Coronary artery (tissue), 2 donors: ENCODE results near the gene ALG1.

Experiments
- DNase-seq: peaks from one replicate; pipeline ENCODE4 v3.0.0-alpha.2; 2017; ENCODE audit warnings: low spot score
- H3K27ac ChIP-seq, 2 donors: fragments of 200-600 bp; sonication (generic); one replicate each; pipeline ENCODE4 v1.5.1; 2016 to 2019
- H3K4me3 ChIP-seq: fragments of 200-600 bp; sonication (generic); 2 replicates; pipeline ENCODE4 v1.5.1; 2016; ENCODE audit warnings: mild to moderate bottlenecking, moderate library complexity
- CTCF ChIP-seq: fragments of 200-600 bp; sonication (generic); IDR thresholded peaks from one replicate; pipeline ENCODE4 v1.5.1; 2019; ENCODE audit warnings: antibody characterized with exemption

The ALG1 gene

GRCh38 chr16:5028950-5029475 is 42.6 kb upstream of the ALG1 start:
- Histone ChIP-seq H3K4me3 (no peak overlapping the region), H3K27ac (no peak overlapping the region)
- no peak for TF ChIP-seq CTCF
- DNase-seq = no peak

DNA sequence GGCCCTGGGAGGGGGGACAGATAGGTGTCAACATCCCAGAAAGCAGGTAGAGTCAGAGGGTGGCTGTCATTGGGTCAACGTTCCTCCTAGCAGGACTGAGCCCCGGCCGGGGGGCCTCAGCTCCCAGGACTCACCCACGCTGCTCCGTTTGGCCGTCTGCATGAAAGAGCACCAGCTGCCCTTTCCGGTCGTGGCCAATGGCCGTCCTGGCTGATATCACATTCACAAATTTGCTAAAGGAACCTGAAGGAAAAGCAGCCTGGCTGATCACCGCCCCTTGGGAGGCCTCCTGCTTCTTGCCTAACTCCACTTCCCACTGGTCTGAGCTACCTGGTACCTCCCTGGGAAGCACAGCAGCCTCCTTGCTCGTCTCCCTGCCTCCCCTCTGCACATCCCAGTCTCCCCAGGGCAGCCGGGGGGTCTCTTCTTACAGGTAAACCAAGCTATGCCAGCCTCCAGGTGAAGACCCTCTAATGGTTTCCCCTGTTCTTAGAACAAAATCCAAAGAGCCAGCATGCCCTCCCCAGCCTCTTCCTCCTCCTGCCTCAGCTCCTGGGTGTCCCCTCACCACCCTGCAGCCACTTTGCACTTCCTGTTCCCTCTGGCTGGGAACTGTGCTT is 41.3 kb upstream of the ALG1 start:
- no peak overlapping the region for H3K27ac ChIP-seq
- no peak for DNase-seq
- TF ChIP-seq CTCF = no peak
- H3K4me3 ChIP-seq = no peak overlapping the region

GRCh38 chr16:5031601-5032000 is 40.0 kb upstream of the ALG1 start:
- no peak for DNase-seq
- H3K4me3 ChIP-seq = no peak overlapping the region
- no peak overlapping the region for H3K27ac ChIP-seq
- TF ChIP-seq CTCF = no peak

- TF ChIP-seq CTCF = no peak
- Histone ChIP-seq H3K4me3 (peak overlapping the region; percentile 84), H3K27ac (no peak overlapping the region)
- no peak for DNase-seq
Measured at GRCh38 chr16:5032748-5033167, 38.9 kb upstream of the ALG1 start.

DNA sequence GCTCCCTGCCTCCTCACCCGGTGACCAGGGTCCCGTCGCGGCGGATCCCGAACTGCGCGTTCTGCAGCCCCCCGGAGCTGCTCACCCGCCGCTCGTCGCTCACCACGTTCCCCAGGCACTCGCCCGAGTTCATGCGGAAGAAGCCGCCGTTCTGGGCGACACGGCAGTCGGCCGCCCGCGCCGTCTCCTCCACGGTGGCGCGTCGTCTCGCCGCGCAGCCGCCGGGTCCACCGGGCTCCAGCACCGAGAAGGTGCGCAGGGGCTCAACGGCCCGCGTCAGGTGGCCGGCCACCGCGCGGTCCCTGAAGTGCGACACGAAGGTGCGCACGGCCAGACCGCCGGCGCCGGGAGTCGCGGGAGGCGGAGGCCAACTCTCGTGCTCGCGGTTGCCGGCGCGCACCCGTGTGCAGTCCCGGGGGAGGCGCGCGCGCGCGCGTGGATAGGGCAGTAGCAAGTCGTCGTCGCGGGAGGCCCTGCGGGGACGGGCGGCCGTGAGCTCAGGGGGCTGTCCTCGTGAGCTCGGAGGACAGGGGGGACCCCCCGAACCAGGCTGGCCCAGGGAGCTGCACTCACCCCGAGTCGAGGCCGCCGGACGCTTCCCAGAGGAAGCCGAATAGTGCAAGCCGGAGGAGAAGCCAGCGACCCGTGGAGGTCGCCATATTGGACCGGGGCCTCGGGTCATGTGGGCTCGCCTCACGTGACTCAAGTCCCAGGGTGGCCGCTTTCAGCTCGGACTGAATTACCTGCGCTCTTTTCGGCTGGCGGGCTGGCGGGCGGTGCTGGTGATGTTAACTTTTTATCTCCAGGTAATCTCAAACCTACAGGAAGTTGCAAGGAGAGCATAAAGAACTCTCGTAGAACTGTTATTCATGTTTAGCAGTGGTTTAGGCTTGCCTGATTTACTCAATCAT is 38.1 kb upstream of the ALG1 start, which contains the start of gene NAGPA:
Gene NAGPA, minus strand, starts transcription at position 680 of the 911 bp plus-strand sequence. Its CDS starts 21 bp downstream, at position 659.
- peak; percentile 93 for DNase-seq
- peak within 1 kb of the TSS; percentile 84 for H3K4me3 ChIP-seq
- H3K27ac ChIP-seq = peak within 1 kb of the TSS; percentile 50 to 65
- TF ChIP-seq CTCF = no peak

- no peak for TF ChIP-seq CTCF
- DNase-seq = no peak
- Histone ChIP-seq H3K27ac (peak overlapping the region; percentile 50 to 65), H3K4me3 (peak overlapping the region; percentile 84)
Measured at GRCh38 chr16:5034167-5034523, 37.5 kb upstream of the ALG1 start.

GRCh38 chr16:5035909-5036227 is 35.8 kb upstream of the ALG1 start:
- Histone ChIP-seq H3K4me3 (no peak overlapping the region), H3K27ac (no peak overlapping the region)
- DNase-seq = no peak
- no peak for TF ChIP-seq CTCF
